SU-DHL-6 (cell line): ENCODE data around the gene ZNF718.

Experiments used
- CTCF ChIP-seq: fragments of 200-600 bp; sonication (generic); IDR thresholded peaks from one replicate; pipeline ENCODE4 v1.5.1; 2017; ENCODE audit warnings: antibody characterized with exemption, mild to moderate bottlenecking, low read length, moderate library complexity; ENCODE audit not compliant: insufficient read depth, poor library complexity, severe bottlenecking
- EZH2phosphoT487 ChIP-seq: fragments of 200-600 bp; sonication (generic), shearing (Covaris generic); conservative IDR thresholded peaks from 2 replicates; pipeline ENCODE4 v1.6.1; 2018; ENCODE audit warnings: mild to moderate bottlenecking, antibody characterized with exemption, low read length, moderate library complexity, mixed read lengths

DNA sequence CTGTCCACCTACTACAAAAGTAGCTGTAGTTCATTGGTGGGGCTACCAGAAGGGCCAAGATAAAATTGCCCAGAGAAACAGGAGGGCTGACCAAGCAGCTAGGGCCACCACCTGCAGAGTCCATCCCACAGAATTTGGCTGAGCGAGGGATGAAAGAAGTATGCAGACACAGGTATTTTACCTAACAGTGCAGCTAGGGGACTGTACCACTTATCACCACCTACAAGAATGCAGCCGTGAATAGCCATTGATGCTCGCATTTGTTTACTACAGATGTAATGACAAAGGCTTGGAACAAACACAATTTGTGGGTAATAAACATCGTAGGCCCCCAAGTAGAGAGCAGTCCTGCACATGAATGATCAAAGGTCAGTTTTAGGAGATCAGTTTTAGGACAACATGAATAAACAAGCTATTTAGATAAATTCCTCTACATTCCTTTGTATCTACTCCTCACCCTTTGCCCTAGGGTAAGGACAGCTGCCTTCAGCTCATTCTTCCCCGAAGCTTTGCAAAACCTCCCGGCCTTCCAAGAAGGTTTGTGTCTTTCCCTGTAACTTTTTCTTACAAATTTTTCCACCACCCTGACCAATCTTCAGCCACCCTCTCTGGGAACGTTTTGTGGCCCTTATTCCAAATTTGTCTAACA, 49.5 kb downstream of the ZNF718 start:
- no peak for TF ChIP-seq CTCF
- no peak for TF ChIP-seq EZH2phosphoT487
